T-helper 1 cell (primary cell): ENCODE data around the gene CLPSL2.
A peak's percentile ranks its signal among the peaks of the same experiment; 100 is the strongest.
"Not testable (repeated sequence)": the region's sequence is repeated elsewhere in the genome, so short reads cannot be mapped to it uniquely, and the experiment has no call there.

Experiments
- DNase-seq, 5 donors: peaks; one replicate each; pipeline ENCODE4 v3.0.0-alpha.2; 2012 to 2020
- total RNA-seq, 4 donors: gene quantifications; one replicate each; lab custom pipeline; 2026; lab: John Stamatoyannopoulos, UW

CLPSL2 gene
- total RNA-seq: 0 reads per million in 4 donors

GRCh38 chr6:35776364-35777215 is at the start of gene CLPSL2:
CLPSL2 (plus strand) TSS chr6:35776598; CDS start chr6:35776619, 21 bp downstream.
- DNase-seq: no peak

GRCh38 chr6:35727231-35727934 is 49.0 kb upstream of the CLPSL2 start:
- peak in 1 of 5 donors; percentile 37 for DNase-seq

- DNase-seq: peak; percentile 73 to 95 (median 83)
Measured at GRCh38 chr6:35727935-35728682, 48.3 kb upstream of the CLPSL2 start.

GRCh38 chr6:35728683-35729678 is 47.4 kb upstream of the CLPSL2 start:
- DNase-seq: peak in 2 of 5 donors; percentile 27 to 51

GRCh38 chr6:35729722-35730121 is 46.7 kb upstream of the CLPSL2 start:
- DNase-seq: no peak

GRCh38 chr6:35730745-35731413 is 45.5 kb upstream of the CLPSL2 start:
- no peak for DNase-seq

- DNase-seq: peak; percentile 75 to 92 (median 84)
Measured at GRCh38 chr6:35731414-35731735, 45.0 kb upstream of the CLPSL2 start.

GRCh38 chr6:35731736-35732532 is 44.5 kb upstream of the CLPSL2 start:
- peak; percentile 87 to 93 (median 91) for DNase-seq

GRCh38 chr6:35733633-35734032 is 42.8 kb upstream of the CLPSL2 start:
- no peak for DNase-seq

GRCh38 chr6:35734319-35734718 is 42.1 kb upstream of the CLPSL2 start:
- DNase-seq: not testable (repeated sequence)

GRCh38 chr6:35735452-35735851 is 40.9 kb upstream of the CLPSL2 start:
- no peak for DNase-seq

GRCh38 chr6:35736253-35736894 is 40.0 kb upstream of the CLPSL2 start:
- peak; percentile 55 to 84 (median 75) for DNase-seq

- no peak for DNase-seq
Measured at GRCh38 chr6:35736982-35737412, 39.4 kb upstream of the CLPSL2 start, which contains the start of gene ARMC12. ARMC12 (plus strand) TSS chr6:35737032; CDS start chr6:35737109, 77 bp downstream.

GRCh38 chr6:35737413-35738211 is 38.8 kb upstream of the CLPSL2 start:
- DNase-seq: peak in 1 of 5 donors; percentile 78

GRCh38 chr6:35739645-35740524 is 36.5 kb upstream of the CLPSL2 start:
- no peak for DNase-seq

GRCh38 chr6:35742842-35743241 is 33.6 kb upstream of the CLPSL2 start:
- no peak for DNase-seq

GRCh38 chr6:35745509-35745908 is 30.9 kb upstream of the CLPSL2 start:
- DNase-seq: no peak

- DNase-seq: no peak
Measured at GRCh38 chr6:35746516-35746915, 29.9 kb upstream of the CLPSL2 start.
